ENCODE measurements around the gene ATMIN.

Gene ATMIN

DNA sequence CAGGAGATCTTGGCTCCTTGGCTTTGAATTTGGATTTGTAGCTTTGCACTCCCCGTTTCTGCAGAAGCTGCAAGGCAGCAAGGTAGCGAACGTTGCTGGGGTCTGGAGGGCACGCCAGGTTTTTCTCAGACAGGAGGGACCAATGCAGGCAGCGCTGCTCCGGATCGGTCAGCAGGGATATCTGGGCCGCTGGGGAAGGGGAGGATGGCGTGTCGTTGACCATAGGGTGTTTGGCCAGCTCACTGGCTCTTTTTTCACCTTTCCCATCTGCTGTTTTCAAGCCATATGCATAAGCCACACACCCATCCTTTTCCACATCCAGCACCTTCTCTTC, 25.6 kb downstream of the ATMIN start:
- Histone ChIP-seq H2AFZ (ENCODE audit: low read depth, low read length) (no peak overlapping the region), H3K4me3 (ENCODE audit: low read length) (no peak overlapping the region), H3K36me3 (replicated peaks; ENCODE audit: low read depth, low read length) (no peaks in the 10 kb centered on the region), H3K27me3 (ENCODE audit: low read depth, low read length) (no peaks in the 10 kb centered on the region), H3K9me3 (ENCODE audit: insufficient read depth, low read length) (no peaks in the 10 kb centered on the region), H4K20me1 (ENCODE audit: insufficient read depth, low read length) (no peaks in the 10 kb centered on the region), H3K27ac (ENCODE audit: low read length) (no peak overlapping the region), H3K4me2 (ENCODE audit: low read length) (no peak overlapping the region), H3K4me1 (ENCODE audit: low read length) (no peaks in the 10 kb centered on the region), H3K79me2 (ENCODE audit: low read length) (no peaks in the 10 kb centered on the region), H3K9ac (ENCODE audit: low read length) (no peak overlapping the region)
- no peak for TF ChIP-seq EZH2phosphoT487 (IDR thresholded peaks at IDR 0.05; ENCODE audit: low read depth)
- TF ChIP-seq, protein P1, sequence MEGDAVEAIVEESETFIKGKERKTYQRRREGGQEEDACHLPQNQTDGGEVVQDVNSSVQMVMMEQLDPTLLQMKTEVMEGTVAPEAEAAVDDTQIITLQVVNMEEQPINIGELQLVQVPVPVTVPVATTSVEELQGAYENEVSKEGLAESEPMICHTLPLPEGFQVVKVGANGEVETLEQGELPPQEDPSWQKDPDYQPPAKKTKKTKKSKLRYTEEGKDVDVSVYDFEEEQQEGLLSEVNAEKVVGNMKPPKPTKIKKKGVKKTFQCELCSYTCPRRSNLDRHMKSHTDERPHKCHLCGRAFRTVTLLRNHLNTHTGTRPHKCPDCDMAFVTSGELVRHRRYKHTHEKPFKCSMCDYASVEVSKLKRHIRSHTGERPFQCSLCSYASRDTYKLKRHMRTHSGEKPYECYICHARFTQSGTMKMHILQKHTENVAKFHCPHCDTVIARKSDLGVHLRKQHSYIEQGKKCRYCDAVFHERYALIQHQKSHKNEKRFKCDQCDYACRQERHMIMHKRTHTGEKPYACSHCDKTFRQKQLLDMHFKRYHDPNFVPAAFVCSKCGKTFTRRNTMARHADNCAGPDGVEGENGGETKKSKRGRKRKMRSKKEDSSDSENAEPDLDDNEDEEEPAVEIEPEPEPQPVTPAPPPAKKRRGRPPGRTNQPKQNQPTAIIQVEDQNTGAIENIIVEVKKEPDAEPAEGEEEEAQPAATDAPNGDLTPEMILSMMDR (IDR thresholded peaks at IDR 0.05; ENCODE audit: low read depth, low read length) = no peak

GRCh38 chr16:81061871-81062608, 26.4 kb downstream of the ATMIN start:
- Histone ChIP-seq H3K9ac (ENCODE audit: low read length) (no peak overlapping the region), H3K4me3 (ENCODE audit: low read length) (no peak overlapping the region), H3K36me3 (replicated peaks; ENCODE audit: low read depth, low read length) (no peaks in the 10 kb centered on the region), H3K4me1 (ENCODE audit: low read length) (no peaks in the 10 kb centered on the region), H3K79me2 (ENCODE audit: low read length) (no peaks in the 10 kb centered on the region), H3K9me3 (ENCODE audit: insufficient read depth, low read length) (no peaks in the 10 kb centered on the region), H2AFZ (ENCODE audit: low read depth, low read length) (no peak overlapping the region), H3K27me3 (ENCODE audit: low read depth, low read length) (no peaks in the 10 kb centered on the region), H3K27ac (ENCODE audit: low read length) (no peak overlapping the region), H4K20me1 (ENCODE audit: insufficient read depth, low read length) (no peaks in the 10 kb centered on the region), H3K4me2 (ENCODE audit: low read length) (no peak overlapping the region)
- TF ChIP-seq EZH2phosphoT487 (IDR thresholded peaks at IDR 0.05; ENCODE audit: low read depth) = no peak
- TF ChIP-seq, protein P1 (IDR thresholded peaks at IDR 0.05; ENCODE audit: low read depth, low read length) = no peak

DNA sequence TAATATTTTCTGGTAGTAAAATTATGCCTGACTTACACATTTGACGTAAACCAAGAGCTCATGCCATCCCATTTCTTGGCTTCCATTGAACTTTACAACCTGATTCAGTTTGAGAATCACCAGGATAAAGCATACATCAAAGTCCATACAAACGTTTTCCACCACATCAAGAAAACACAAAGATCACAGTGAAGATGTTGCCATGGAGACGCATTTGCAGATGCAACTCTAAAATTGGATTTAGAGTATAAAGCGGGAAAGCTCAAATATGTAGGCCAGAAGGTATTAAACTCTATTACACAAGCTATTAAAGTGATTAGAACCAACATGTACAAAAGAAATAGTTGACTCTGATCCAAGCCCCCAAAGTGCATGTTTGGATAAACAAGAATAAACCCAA, 31.0 kb downstream of the ATMIN start:
- TF ChIP-seq EZH2phosphoT487 (IDR thresholded peaks at IDR 0.05; ENCODE audit: low read depth) = no peak
- TF ChIP-seq, protein P1 (IDR thresholded peaks at IDR 0.05; ENCODE audit: low read depth, low read length) = no peak

DNA sequence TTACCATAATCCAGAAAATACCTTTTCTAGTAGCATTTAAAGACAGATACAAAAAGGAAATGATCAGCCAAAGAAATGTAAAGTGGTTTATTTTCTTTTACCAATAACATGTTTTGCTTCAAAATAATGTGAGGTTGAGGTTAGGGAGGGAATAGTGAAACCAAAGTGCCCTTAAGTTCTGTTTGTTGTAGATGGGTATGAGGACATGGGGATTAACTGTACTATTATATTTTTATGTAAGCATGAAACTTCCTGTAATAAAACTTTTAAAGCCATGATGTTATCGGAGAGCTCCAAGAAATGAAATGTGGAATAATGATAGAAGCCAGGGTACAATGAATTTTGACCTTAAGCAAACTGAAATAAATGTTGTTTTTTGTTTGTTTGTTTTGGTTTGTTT, 31.5 kb downstream of the ATMIN start:
- no peak overlapping the region for H3K9ac ChIP-seq (ENCODE audit: low read length)
- no peaks in the 10 kb centered on the region for H3K4me1 ChIP-seq (ENCODE audit: low read length)
- H3K27me3 ChIP-seq (ENCODE audit: low read depth, low read length) = no peaks in the 10 kb centered on the region
- H3K36me3 ChIP-seq (replicated peaks; ENCODE audit: low read depth, low read length) = no peaks in the 10 kb centered on the region
- no peaks in the 10 kb centered on the region for H3K79me2 ChIP-seq (ENCODE audit: low read length)
- H3K4me2 ChIP-seq (ENCODE audit: low read length) = no peak overlapping the region
- H3K27ac ChIP-seq (ENCODE audit: low read length) = no peak overlapping the region
- H3K4me3 ChIP-seq (ENCODE audit: low read length) = no peak overlapping the region
- H3K9me3 ChIP-seq (ENCODE audit: insufficient read depth, low read length) = no peaks in the 10 kb centered on the region
- H4K20me1 ChIP-seq (ENCODE audit: insufficient read depth, low read length) = no peaks in the 10 kb centered on the region
- H2AFZ ChIP-seq (ENCODE audit: low read depth, low read length) = no peak overlapping the region
- TF ChIP-seq, protein P1 (IDR thresholded peaks at IDR 0.05; ENCODE audit: low read depth, low read length) = no peak
- TF ChIP-seq EZH2phosphoT487 (IDR thresholded peaks at IDR 0.05; ENCODE audit: low read depth) = no peak

More for the DNA sequence above, 31.0 kb downstream of the ATMIN start:
- H3K36me3 ChIP-seq (replicated peaks; ENCODE audit: low read depth, low read length) = no peaks in the 10 kb centered on the region
- H3K4me3 ChIP-seq (ENCODE audit: low read length) = no peak overlapping the region
- no peak overlapping the region for H3K4me2 ChIP-seq (ENCODE audit: low read length)
- no peak overlapping the region for H2AFZ ChIP-seq (ENCODE audit: low read depth, low read length)
- H4K20me1 ChIP-seq (ENCODE audit: insufficient read depth, low read length) = no peaks in the 10 kb centered on the region
- no peaks in the 10 kb centered on the region for H3K27me3 ChIP-seq (ENCODE audit: low read depth, low read length)
- H3K27ac ChIP-seq (ENCODE audit: low read length) = no peak overlapping the region
- H3K9ac ChIP-seq (ENCODE audit: low read length) = no peak overlapping the region
- no peaks in the 10 kb centered on the region for H3K4me1 ChIP-seq (ENCODE audit: low read length)
- no peaks in the 10 kb centered on the region for H3K79me2 ChIP-seq (ENCODE audit: low read length)
- no peaks in the 10 kb centered on the region for H3K9me3 ChIP-seq (ENCODE audit: insufficient read depth, low read length)

All from OCI-LY3 (cell line).